Fibroblast of lung (primary cell): ENCODE results near the gene NCR2.

ENCODE experiments used
- CTCF ChIP-seq, 2 donors: IDR thresholded peaks in 1 of 2; conservative IDR thresholded peaks in 1 of 2; 1 replicate in 1 of 2; 2 replicates in 1 of 2; pipeline ENCODE4 v1.5.1; 2011 to 2012; ENCODE audit warnings: low read length in 2 of 2, control low read depth in 1 of 2, inconsistent platforms in 1 of 2, low read depth in 1 of 2, mild to moderate bottlenecking in 1 of 2
- EZH2 ChIP-seq: IDR thresholded peaks from 2 replicates; pipeline ENCODE4 v1.5.1; 2012; ENCODE audit warnings: low read length, control low read depth, mild to moderate bottlenecking; ENCODE audit errors: missing control alignments

GRCh38 chr6:41386594-41386993 is 51.2 kb downstream of the NCR2 start:
- no peak for TF ChIP-seq CTCF (conservative IDR thresholded peaks at IDR 0.05 in 1 of 2, IDR thresholded peaks at IDR 0.05 in 1 of 2; ENCODE audit: low read depth in 1 of 2, low read length in 2 of 2)
- TF ChIP-seq EZH2, result no peak
